ENCODE results near the gene IGSF11. TPM values are rescaled to one million over a fixed set of nuclear protein-coding genes. Genes with fewer than 3 reads are reported as not detected.
"Not testable (repeated sequence)": the region's sequence is repeated elsewhere in the genome, so short reads cannot be mapped to it uniquely, and the experiment has no call there.

The IGSF11 gene
- total RNA-seq, 1 donor from 2014 or later: 5.3 TPM

GRCh38 chr3:118988198-118989130, 46.2 kb downstream of the IGSF11 start:
- DNase-seq (ENCODE audit: low spot score): no peak

- peak; percentile 93 for DNase-seq (ENCODE audit: low spot score)
Measured at GRCh38 chr3:118987477-118987876, 47.2 kb downstream of the IGSF11 start.

GRCh38 chr3:118986734-118987133, 47.9 kb downstream of the IGSF11 start:
- no peak for DNase-seq (ENCODE audit: low spot score)

- DNase-seq (ENCODE audit: low spot score): no peak
Measured at GRCh38 chr3:118984699-118985098, 49.9 kb downstream of the IGSF11 start.

- no peak for DNase-seq (ENCODE audit: low spot score)
Measured at GRCh38 chr3:118981494-118982134, 53.0 kb downstream of the IGSF11 start.

- no peak for DNase-seq (ENCODE audit: low spot score)
Measured at GRCh38 chr3:118980832-118981231, 53.8 kb downstream of the IGSF11 start.

GRCh38 chr3:118978393-118978758, 56.3 kb downstream of the IGSF11 start:
- no peak for DNase-seq (ENCODE audit: low spot score)

GRCh38 chr3:118977671-118978392, 56.8 kb downstream of the IGSF11 start:
- no peak for DNase-seq (ENCODE audit: low spot score)

- DNase-seq (ENCODE audit: low spot score): no peak
Measured at GRCh38 chr3:118977118-118977517, 57.5 kb downstream of the IGSF11 start.

- not testable (repeated sequence) for DNase-seq (ENCODE audit: low spot score)
Measured at GRCh38 chr3:118975476-118975875, 59.2 kb downstream of the IGSF11 start.

GRCh38 chr3:118974356-118975097, 60.1 kb downstream of the IGSF11 start:
- DNase-seq (ENCODE audit: low spot score): no peak

GRCh38 chr3:118973050-118973449, 61.6 kb downstream of the IGSF11 start:
- peak; percentile 16 for DNase-seq (ENCODE audit: low spot score)

- DNase-seq (ENCODE audit: low spot score): no peak
Measured at GRCh38 chr3:118970819-118971218, 63.8 kb downstream of the IGSF11 start.

- no peak for DNase-seq (ENCODE audit: low spot score)
Measured at GRCh38 chr3:118968640-118969039, 66.0 kb downstream of the IGSF11 start.

- DNase-seq (ENCODE audit: low spot score): no peak
Measured at GRCh38 chr3:118968111-118968510, 66.5 kb downstream of the IGSF11 start.

GRCh38 chr3:118966700-118967099, 67.9 kb downstream of the IGSF11 start:
- no peak for DNase-seq (ENCODE audit: low spot score)

- DNase-seq (ENCODE audit: low spot score): no peak
Measured at GRCh38 chr3:118963711-118964110, 70.9 kb downstream of the IGSF11 start.

GRCh38 chr3:118960876-118961450, 73.7 kb downstream of the IGSF11 start:
- no peak for DNase-seq (ENCODE audit: low spot score)

- no peak for DNase-seq (ENCODE audit: low spot score)
Measured at GRCh38 chr3:118955914-118956556, 78.6 kb downstream of the IGSF11 start.

GRCh38 chr3:118951089-118951488, 83.6 kb downstream of the IGSF11 start:
- no peak for DNase-seq (ENCODE audit: low spot score)

Measured in mucosa of gallbladder (tissue), 1 donor.